ENCODE data around the gene PRELID1.

The PRELID1 gene

DNA sequence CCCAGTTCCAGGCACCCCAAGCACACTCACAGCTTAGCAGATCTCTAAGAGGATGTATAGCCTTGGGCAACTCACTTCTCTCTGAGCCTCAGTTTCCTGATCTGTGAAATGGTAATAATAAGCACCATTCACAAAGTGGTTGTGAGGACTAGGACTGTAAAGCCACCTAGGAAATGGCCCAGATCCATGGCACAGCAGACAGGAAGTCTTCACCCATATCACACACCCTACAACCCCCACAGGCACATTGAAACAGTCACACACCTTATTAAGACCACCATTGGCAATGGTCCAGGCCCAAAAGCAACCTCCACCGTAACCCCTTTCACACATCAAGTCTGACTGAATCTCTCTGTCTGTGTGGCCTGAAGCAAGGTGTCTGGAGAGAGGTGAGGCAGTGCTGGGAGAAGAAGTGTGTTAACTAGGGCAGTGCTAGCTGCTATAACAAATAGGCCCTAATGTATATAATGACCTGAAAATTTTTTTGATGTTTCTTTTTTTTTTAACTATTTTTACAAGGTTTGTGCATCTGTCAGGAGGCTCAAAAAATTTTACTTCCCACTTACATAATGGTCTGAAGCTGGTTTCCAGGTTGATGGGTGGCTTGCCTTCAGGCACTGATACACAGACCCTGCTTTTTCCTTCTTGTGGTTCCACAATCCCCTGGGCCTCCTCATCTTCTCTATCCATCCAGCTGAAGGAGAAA lies 51.7 kb downstream of the PRELID1 start:
- H3K4ac ChIP-seq (ENCODE audit: low read length) = no peak overlapping the region
- H3K27me3 ChIP-seq (ENCODE audit: control insufficient read depth in 3 of 3, insufficient read depth in 3 of 3, low read depth in 1 of 3, low read length in 3 of 3) = peaks cover 0 to 12% (median 0%) of the 10 kb centered on the region in 3 experiments
- no peak overlapping the region for H3K18ac ChIP-seq (ENCODE audit: low read length)
- peaks cover 6% of the 10 kb centered on the region for H3K79me1 ChIP-seq (ENCODE audit: low read depth, low read length)
- H3K14ac ChIP-seq (ENCODE audit: low read length) = no peak overlapping the region
- no peak overlapping the region for H3K23ac ChIP-seq (ENCODE audit: low read depth, low read length, poor library complexity)
- H3K9ac ChIP-seq (ENCODE audit: low read depth, low read length, poor library complexity) = no peak overlapping the region
- H3K4me3 ChIP-seq (ENCODE audit: low read length in 2 of 2) = no peak overlapping the region
- no peak overlapping the region for H2BK15ac ChIP-seq (ENCODE audit: low read length)
- no peak overlapping the region for H2AFZ ChIP-seq (ENCODE audit: low read length)
- H4K91ac ChIP-seq (ENCODE audit: low read depth, low read length, poor library complexity) = no peak overlapping the region
- no peaks in the 10 kb centered on the region for H3K36me3 ChIP-seq (replicated peaks in 1 of 2; ENCODE audit: control insufficient read depth in 2 of 2, insufficient read depth in 2 of 2, low read length in 2 of 2)
- H2BK5ac ChIP-seq (ENCODE audit: low read length) = no peak overlapping the region
- no peak overlapping the region for H2BK12ac ChIP-seq (ENCODE audit: low read length)
- H3K9me3 ChIP-seq (replicated peaks in 1 of 2; ENCODE audit: control insufficient read depth in 2 of 2, insufficient read depth in 1 of 2, low read depth in 1 of 2, low read length in 2 of 2) = no peaks in the 10 kb centered on the region
- no peak overlapping the region for H2BK120ac ChIP-seq (ENCODE audit: low read depth, low read length)
- no peak overlapping the region for H3K27ac ChIP-seq (replicated peaks; ENCODE audit: low read length)
- no peak overlapping the region for H4K8ac ChIP-seq (ENCODE audit: low read depth, low read length)
- WGBS, 2 donors (ENCODE audit: extremely low coverage in 2 of 2, insufficient read length in 2 of 2, insufficient replicate concordance in 1 of 2) = no CpG with 5 or more reads among the region's 1 CpG
- no peak overlapping the region for H2AK5ac ChIP-seq (ENCODE audit: low read depth, low read length)
- DNase-seq (ENCODE audit: low spot score) = no peak
- peaks cover 7 to 36% of the 10 kb centered on the region in 2 donors for H3K4me1 ChIP-seq (ENCODE audit: control insufficient read depth in 2 of 2, insufficient read depth in 1 of 2, low read depth in 1 of 2, low read length in 2 of 2)
- no peak overlapping the region for H3K4me2 ChIP-seq (ENCODE audit: insufficient read depth, low read length, poor library complexity, severe bottlenecking)

GRCh38 chr5:177355868-177356168 lies 52.2 kb downstream of the PRELID1 start:
- Histone ChIP-seq H3K27ac (replicated peaks; ENCODE audit: low read length) (no peak overlapping the region), H3K27me3 (ENCODE audit: control insufficient read depth in 3 of 3, insufficient read depth in 3 of 3, low read depth in 1 of 3, low read length in 3 of 3) (peaks cover 0 to 12% (median 0%) of the 10 kb centered on the region in 3 experiments), H3K4ac (ENCODE audit: low read length) (no peak overlapping the region), H4K8ac (ENCODE audit: low read depth, low read length) (no peak overlapping the region), H3K36me3 (replicated peaks in 1 of 2; ENCODE audit: control insufficient read depth in 2 of 2, insufficient read depth in 2 of 2, low read length in 2 of 2) (no peaks in the 10 kb centered on the region), H3K9ac (ENCODE audit: low read depth, low read length, poor library complexity) (no peak overlapping the region), H3K14ac (ENCODE audit: low read length) (no peak overlapping the region), H2BK120ac (ENCODE audit: low read depth, low read length) (no peak overlapping the region), H3K4me2 (ENCODE audit: insufficient read depth, low read length, poor library complexity, severe bottlenecking) (no peak overlapping the region), H3K23ac (ENCODE audit: low read depth, low read length, poor library complexity) (no peak overlapping the region), H4K91ac (ENCODE audit: low read depth, low read length, poor library complexity) (no peak overlapping the region), H2BK12ac (ENCODE audit: low read length) (no peak overlapping the region), H3K18ac (ENCODE audit: low read length) (no peak overlapping the region), H2AFZ (ENCODE audit: low read length) (no peak overlapping the region), H2AK5ac (ENCODE audit: low read depth, low read length) (no peak overlapping the region), H2BK15ac (ENCODE audit: low read length) (no peak overlapping the region), H2BK5ac (ENCODE audit: low read length) (no peak overlapping the region), H3K9me3 (replicated peaks in 1 of 2; ENCODE audit: control insufficient read depth in 2 of 2, insufficient read depth in 1 of 2, low read depth in 1 of 2, low read length in 2 of 2) (no peaks in the 10 kb centered on the region), H3K4me1 (ENCODE audit: control insufficient read depth in 2 of 2, insufficient read depth in 1 of 2, low read depth in 1 of 2, low read length in 2 of 2) (peaks cover 4 to 32% of the 10 kb centered on the region in 2 donors), H3K4me3 (ENCODE audit: low read length in 2 of 2) (no peak overlapping the region), H3K79me1 (ENCODE audit: low read depth, low read length) (peaks cover 6% of the 10 kb centered on the region)
- no CpG with 5 or more reads among the region's 1 CpG for WGBS, 2 donors (ENCODE audit: extremely low coverage in 2 of 2, insufficient read length in 2 of 2, insufficient replicate concordance in 1 of 2)
- no peak for DNase-seq (ENCODE audit: low spot score)

All from neuronal stem cell (in vitro differentiated cells).